ENCODE results near the gene RBBP5.

The RBBP5 gene

GRCh38 chr1:205071801-205072200 lies 50.0 kb downstream of the RBBP5 start:
- DNase-seq (ENCODE audit: low read depth) = no peak

GRCh38 chr1:205071028-205071409 lies 50.8 kb downstream of the RBBP5 start:
- no peak overlapping the region for H3K4me3 ChIP-seq (ENCODE audit: low read length)
- TF ChIP-seq CTCF (conservative IDR thresholded peaks at IDR 0.05; ENCODE audit: low read length) = no peak

More at GRCh38 chr1:205071801-205072200, 50.0 kb downstream of the RBBP5 start:
- TF ChIP-seq CTCF (conservative IDR thresholded peaks at IDR 0.05; ENCODE audit: low read length) = no peak
- no peak overlapping the region for H3K4me3 ChIP-seq (ENCODE audit: low read length)

GRCh38 chr1:205069371-205070125 lies 52.2 kb downstream of the RBBP5 start:
- TF ChIP-seq CTCF (conservative IDR thresholded peaks at IDR 0.05; ENCODE audit: low read length) = no peak

More at GRCh38 chr1:205071028-205071409, 50.8 kb downstream of the RBBP5 start:
- DNase-seq (ENCODE audit: low read depth) = no peak

GRCh38 chr1:205068457-205069040 lies 53.2 kb downstream of the RBBP5 start:
- DNase-seq (ENCODE audit: low read depth) = peak; percentile 70
- H3K4me3 ChIP-seq (ENCODE audit: low read length) = no peak overlapping the region
- TF ChIP-seq CTCF (conservative IDR thresholded peaks at IDR 0.05; ENCODE audit: low read length) = no peak

More at GRCh38 chr1:205069371-205070125, 52.2 kb downstream of the RBBP5 start:
- H3K4me3 ChIP-seq (ENCODE audit: low read length) = no peak overlapping the region
- DNase-seq (ENCODE audit: low read depth) = no peak

DNA sequence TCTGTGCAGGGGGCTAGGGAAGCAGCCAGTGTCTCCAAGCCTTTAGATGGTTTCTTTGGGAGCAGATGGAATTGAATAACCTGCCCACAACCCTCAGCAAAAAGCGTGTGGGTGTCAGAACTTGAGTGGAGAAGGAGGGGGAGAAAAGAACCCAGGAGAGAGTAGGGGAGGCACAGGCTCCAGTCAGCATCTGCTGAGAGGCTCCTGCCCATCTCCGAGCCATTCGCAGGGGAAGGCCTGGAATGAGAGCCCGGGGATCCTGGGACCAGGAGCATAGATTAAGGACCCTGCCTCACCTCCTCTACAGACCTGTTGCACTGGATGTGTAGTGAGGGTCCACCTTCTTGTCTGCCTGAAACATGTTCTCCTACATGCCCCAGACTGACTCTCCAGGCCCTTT lies 53.8 kb downstream of the RBBP5 start:
- TF ChIP-seq CTCF (conservative IDR thresholded peaks at IDR 0.05; ENCODE audit: low read length) = no peak
- no peak for DNase-seq (ENCODE audit: low read depth)

GRCh38 chr1:205067031-205067430 lies 54.7 kb downstream of the RBBP5 start:
- no peak overlapping the region for H3K4me3 ChIP-seq (ENCODE audit: low read length)
- no peak for TF ChIP-seq CTCF (conservative IDR thresholded peaks at IDR 0.05; ENCODE audit: low read length)
- no peak for DNase-seq (ENCODE audit: low read depth)

More for the DNA sequence above, 53.8 kb downstream of the RBBP5 start:
- H3K4me3 ChIP-seq (ENCODE audit: low read length) = no peak overlapping the region
